ENCODE results near the gene NAA40.

The NAA40 gene

DNA sequence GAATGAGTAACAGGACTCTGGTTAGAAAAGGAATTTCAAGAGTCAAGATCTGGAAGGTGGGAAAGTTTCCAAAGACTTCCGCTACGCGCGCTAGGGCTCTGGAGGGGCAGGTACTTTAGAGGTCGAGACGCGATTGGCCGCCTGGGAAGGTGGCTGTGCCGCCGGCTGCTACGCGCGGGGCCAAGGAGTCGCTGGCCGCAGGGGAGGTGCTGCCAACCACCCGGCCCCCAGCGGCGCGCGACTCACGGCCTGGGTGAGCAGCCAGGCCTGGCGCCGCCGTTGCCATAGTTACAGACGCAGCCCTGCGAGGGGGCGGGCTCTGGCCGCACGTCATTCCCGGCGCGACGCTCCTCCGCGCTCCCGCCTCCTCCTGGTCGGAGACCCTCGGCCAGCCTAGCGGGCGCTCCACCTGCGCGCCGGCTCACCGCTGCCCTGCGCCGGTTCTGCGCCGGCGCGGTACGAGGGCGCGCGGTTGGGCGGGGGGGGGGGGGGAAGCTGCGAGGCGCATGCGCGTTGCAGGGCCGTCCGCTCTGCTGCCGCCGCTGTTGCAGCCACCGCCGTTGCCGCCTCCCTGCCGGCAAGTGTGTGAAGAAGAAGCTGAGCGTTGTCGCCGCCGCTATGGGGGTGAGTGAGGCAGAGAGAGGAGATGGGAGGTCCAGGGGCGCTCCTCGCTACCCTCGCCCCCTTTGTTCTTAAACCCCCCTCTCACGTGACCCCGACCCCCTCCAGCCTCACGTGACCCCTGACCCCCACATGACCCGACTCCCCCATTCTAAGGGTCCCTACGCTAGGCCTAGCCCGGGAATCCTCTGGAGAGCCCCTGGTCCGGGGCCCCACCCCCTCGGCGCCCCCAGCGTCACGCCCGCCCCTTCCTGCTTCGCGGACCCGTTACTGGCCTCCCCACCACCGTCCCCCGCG lies at the start of gene NAA40:
Gene NAA40 (plus strand): TSS at position 524 of the 918 bp plus-strand sequence. CDS start 95 bp downstream, at position 619.
- DNase-seq (ENCODE audit: low spot score) = peak; percentile 96

DNA sequence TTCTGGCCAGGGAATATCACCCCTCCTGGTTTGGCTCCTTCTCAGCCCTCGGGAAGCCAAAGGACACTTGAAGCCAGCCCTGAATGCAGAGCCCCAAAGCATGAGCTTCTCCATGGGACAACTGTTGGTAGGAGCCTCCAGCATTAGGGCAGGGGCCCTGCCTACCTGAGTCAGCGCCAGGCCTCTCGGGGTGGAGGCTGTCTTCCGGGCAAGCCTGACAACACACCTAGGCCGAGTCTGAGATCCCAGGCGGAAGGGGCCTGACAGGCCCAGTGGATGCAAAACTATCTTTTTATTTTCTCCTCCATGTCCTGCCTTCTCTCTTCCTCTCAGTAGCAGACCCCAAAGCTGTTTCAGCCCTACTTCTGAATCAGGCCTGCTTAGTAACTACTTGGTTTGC lies 49.5 kb upstream of the NAA40 start:
- no peak for DNase-seq (ENCODE audit: low spot score)

GRCh38 chr11:63890368-63890767 lies 48.4 kb upstream of the NAA40 start:
- DNase-seq (ENCODE audit: low spot score) = no peak

DNA sequence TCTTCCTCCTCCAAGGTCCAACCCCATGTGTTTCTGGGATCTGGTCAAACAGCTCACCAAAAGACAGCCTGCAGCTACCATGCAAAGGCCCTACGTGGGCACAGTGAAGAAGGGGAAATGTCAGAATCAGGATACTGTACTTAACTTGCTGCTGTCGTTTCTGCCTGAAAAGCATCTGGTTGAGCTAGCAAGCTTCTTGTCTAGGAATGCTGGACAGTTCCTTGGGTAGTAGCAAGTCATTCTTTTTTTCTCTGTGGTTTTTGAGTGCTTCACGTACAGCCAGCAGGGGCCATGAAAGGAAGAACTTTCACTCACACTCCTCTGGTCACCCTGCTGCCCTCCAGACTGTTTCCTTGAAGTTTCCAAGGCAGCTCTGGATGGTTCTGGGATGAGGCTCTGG lies 46.6 kb upstream of the NAA40 start:
- no peak for DNase-seq (ENCODE audit: low spot score)

- no peak for DNase-seq (ENCODE audit: low spot score)
These were observed 45.4 kb upstream of the NAA40 start for GRCh38 chr11:63893355-63893754.

GRCh38 chr11:63896071-63896470 lies 42.7 kb upstream of the NAA40 start:
- no peak for DNase-seq (ENCODE audit: low spot score)

DNA sequence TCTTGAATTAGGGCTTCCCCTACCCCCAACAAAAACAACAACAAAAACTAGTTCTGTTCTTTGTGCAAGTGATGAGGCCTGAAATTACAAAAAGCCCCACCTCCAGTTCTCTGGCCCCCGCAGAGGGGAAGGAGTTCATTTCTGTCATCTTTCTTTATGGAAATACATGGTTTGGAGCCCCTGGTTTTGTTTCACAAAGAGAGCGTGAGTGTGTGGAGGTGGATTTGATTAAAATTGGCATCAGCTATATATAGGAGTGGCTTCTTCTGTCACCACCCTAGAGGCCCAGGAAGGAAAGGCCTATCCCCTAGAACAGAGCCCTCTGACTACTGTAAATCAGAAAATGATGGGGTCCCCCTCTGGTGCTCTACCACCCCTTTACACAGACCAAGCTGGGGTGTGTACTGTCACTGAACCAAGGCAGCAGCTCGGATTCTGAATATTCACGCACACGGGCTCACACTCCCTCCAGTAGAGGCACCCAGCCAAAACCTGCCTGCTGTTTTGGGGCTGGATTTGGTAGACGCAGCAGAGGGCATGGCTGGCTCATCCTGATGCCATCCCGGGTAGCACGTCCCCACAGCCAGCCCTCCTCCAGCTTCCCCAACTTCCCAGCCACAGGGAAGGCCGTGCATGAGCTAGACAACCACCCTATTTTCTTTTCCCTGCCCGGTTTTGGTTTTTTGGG lies 41.2 kb upstream of the NAA40 start:
- no peak for DNase-seq (ENCODE audit: low spot score)

GRCh38 chr11:63901660-63902059 lies 37.1 kb upstream of the NAA40 start:
- DNase-seq (ENCODE audit: low spot score) = no peak

DNA sequence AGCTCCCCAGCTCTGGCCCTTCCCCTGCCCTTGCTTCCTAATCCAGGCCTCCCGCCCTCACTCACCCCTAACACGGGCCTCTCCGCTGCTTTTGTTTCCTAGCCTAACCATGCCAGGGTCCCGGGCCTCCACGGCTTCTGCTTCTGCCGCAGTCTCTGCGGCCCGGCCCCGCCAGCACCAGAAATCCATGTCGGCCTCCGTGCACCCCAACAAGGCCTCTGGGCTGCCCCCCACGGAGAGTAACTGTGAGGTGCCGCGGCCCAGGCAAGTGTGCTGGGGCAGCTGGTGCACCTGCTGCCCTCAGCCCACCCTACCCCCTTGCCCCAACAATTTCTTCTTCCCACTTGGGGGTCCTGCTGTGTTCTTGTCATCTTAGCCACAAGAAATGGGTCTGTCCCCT lies 34.9 kb upstream of the NAA40 start:
- no peak for DNase-seq (ENCODE audit: low spot score)

DNA sequence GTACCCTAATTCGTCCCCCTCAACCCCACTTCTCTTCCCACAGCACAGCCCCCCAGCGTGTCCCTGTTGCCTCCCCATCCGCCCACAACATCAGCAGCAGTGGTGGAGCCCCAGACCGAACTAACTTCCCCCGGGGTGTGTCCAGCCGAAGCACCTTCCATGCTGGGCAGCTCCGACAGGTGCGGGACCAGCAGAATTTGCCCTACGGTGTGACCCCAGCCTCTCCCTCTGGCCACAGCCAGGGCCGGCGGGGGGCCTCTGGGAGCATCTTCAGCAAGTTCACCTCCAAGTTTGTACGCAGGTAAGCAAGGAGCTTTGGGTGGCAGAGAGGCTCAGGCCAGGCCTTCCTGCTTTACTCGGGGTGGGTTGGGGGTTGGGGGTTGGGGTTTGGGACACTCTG lies 34.1 kb upstream of the NAA40 start:
- DNase-seq (ENCODE audit: low spot score) = no peak

- DNase-seq (ENCODE audit: low spot score) = no peak
These were observed 33.6 kb upstream of the NAA40 start for GRCh38 chr11:63905179-63905578.

DNA sequence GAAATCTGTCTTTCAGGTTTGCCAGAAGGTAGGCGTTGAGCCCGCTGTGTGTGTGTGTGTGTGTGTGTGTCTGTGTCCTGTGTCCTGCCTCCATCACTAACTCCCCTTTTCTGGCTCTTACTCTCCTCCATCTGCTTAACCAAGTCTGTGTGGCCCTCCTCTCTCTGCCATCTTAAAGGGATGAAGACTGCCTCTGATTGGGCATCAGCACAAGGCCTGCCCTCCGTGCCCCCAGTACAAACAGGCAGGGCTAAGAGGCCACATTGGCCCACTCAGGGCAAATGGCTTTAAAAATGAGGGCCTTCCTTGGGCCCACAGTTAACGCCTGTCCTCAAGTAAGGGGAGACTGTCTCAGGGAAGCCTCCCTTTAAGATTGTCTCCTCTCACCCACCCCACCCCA lies 32.7 kb upstream of the NAA40 start:
- DNase-seq (ENCODE audit: low spot score) = no peak

DNA sequence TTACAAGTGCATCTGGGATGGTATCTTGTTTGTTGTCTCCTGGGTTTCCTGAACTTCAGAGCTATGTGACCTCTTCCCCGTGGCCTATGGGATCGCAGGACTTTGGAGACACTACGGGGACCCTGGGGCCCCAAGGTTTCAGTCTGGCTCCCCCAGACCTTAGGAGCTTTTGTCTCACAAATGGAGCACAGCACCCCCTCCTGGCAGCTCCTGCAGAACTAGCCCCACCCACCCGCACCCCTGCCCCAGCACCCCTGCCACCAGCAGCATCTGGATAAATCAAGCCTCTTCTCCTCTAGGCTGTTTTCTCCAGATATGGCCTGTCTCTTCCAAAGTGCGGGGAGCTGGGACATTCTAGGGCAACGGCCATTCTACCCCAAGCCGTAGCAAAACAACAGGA lies 32.2 kb upstream of the NAA40 start:
- DNase-seq (ENCODE audit: low spot score) = no peak

- no peak for DNase-seq (ENCODE audit: low spot score)
These were observed 31.7 kb upstream of the NAA40 start for GRCh38 chr11:63907063-63907462.

- DNase-seq (ENCODE audit: low spot score) = no peak
These were observed 30.8 kb upstream of the NAA40 start for GRCh38 chr11:63907808-63908530.

GRCh38 chr11:63908631-63909401 lies 30.0 kb upstream of the NAA40 start:
- DNase-seq (ENCODE audit: low spot score) = no peak

DNA sequence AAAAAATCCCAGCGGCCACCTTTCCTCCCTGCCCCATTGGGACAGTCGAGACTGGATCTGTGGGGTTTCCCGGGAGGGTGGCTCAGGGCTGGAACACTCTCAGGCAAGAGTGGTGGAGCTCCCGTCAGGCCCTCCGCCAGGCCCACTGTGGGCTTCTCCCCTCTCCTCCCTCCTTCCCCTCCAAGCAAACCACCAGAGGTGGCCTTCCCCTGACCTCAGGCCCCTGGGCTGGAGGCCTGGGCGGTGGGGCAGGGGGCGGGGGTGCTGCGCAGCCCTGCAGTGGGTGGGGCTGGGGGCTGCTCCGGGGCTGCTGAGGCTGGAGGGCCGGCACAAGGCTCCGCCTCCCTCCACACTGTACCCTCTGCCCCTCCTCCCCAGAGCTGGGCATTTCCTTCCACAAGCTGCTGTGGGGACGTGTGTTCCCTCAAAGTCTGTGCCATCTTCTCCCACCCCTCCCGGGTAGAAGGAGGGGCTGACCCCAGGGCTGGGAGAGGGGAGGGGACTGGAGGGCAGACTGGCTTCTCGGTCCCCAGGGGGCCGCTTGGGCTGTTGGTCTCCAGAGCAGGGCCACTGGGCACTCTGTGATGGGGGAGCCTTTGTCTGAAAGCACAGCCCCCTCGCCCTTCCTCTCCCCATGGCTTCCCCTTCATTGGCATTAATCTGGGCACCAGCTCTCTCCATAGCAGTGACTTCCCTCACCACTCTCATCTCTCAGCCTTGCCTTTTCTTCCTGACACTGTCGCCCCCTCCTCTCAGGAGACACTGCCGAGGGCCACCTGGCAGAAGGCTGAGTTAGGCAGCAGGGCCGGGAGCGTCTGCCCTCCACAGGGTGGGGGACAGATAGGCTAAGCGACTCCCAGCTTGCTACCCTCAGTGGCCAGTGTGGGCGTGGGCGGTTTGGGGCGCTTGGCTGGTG lies 29.0 kb upstream of the NAA40 start:
- DNase-seq (ENCODE audit: low spot score) = no peak

DNA sequence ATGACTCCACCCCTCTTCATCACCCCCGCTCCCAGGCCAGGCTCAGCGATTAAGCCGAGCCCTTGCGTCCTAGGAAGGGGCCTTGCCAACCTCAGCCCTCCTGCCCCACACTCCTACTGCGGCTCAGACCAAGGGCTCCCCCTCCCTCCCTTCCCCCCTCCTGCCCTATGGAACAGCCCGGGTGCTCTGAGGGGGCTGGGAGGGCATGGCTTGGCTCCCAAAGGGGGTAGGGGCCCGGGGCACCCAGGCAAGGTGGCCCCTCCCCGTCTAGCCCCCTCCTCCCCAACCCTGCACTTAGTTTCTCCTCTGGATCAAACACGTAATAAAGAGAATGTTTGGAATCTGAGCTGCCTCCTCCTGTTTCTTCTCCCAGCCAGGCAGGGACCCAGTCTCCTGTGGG lies 28.1 kb upstream of the NAA40 start:
- no peak for DNase-seq (ENCODE audit: low spot score)

- no peak for DNase-seq (ENCODE audit: low spot score)
These were observed 27.4 kb upstream of the NAA40 start for GRCh38 chr11:63911440-63911839.

DNA sequence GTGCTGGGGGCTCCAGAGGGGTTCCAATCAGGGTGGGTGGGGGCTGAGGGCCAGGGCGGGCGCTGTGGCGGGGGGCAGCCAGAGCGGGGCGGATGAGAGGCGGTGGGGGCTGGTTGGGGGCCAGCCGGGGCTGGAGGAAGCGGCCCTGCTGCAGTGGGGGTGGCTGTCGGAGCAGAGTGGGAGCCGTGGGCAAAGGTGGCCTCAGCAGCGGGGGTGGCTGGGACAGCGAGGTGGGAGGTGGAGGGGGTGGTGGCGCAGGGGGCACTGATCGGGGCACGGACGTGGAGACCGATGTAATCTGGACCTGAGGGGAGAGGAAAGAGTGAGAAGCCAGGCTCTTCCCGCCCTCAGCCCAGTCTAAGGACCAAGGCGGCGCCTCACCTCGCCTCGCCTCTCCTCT lies 26.9 kb upstream of the NAA40 start:
- no peak for DNase-seq (ENCODE audit: low spot score)

- DNase-seq (ENCODE audit: low spot score) = no peak
These were observed 26.1 kb upstream of the NAA40 start for GRCh38 chr11:63912678-63913077.
